SK-N-SH (cell line): ENCODE results near the gene MRPS22. TPM values are rescaled to one million over a fixed set of nuclear protein-coding genes. Genes with fewer than 3 reads are reported as not detected.

Experiments
- CTCF ChIA-PET: fragments of 300-600, 350-600 bp; formaldehyde crosslinking; extraction: SDS; loops from one replicate; lab custom pipeline; 2021; lab: Yijun Ruan, JAX
- POLR2A ChIA-PET: fragments of 350-600 bp; sonication (Branson Sonifier 250); formaldehyde crosslinking; extraction: SDS; loops from one replicate; lab custom pipeline; 2020; ENCODE audit warnings: antibody characterized with exemption, inconsistent platforms; lab: Yijun Ruan, JAX
- DNase-seq: peaks from one replicate; pipeline ENCODE4 v3.0.0; 2012
- H2AFZ ChIP-seq: fragments of 200-600 bp; sonication (generic); 2 replicates; pipeline ENCODE4 v1.8.1; 2016; ENCODE audit warnings: antibody characterized with exemption, mild to moderate bottlenecking, low read depth
- H3F3A ChIP-seq: fragments of 200-600 bp; sonication (generic); replicated peaks from 2 replicates; pipeline ENCODE3; 2016; ENCODE audit warnings: antibody characterized with exemption, mild to moderate bottlenecking; ENCODE audit not compliant: insufficient read depth
- H3K27ac ChIP-seq, 2 experiments: fragments of 200-500 bp in 1 of 2; fragments of 200-600 bp in 1 of 2; sonication (Bioruptor generic) in 1 of 2; sonication (generic), shearing (Covaris generic) in 1 of 2; 2 replicates each; pipeline versions ENCODE4 v1.5.1 to v1.6.1; 2014 to 2016; ENCODE audit warnings: low read depth in 2 of 2, inconsistent platforms in 1 of 2, low read length in 1 of 2, mild to moderate bottlenecking in 1 of 2, mixed read lengths in 1 of 2
- H3K27me3 ChIP-seq: fragments of 200-600 bp; sonication (generic), shearing (Covaris generic); 2 replicates; pipeline ENCODE4 v1.6.1; 2016; ENCODE audit warnings: mixed run types; ENCODE audit not compliant: insufficient read depth
- H3K36me3 ChIP-seq, 2 experiments: fragments of 200-500 bp in 1 of 2; fragments of 200-600 bp in 1 of 2; sonication (Bioruptor generic) in 1 of 2; sonication (generic) in 1 of 2; replicated peaks in 1 of 2; 2 replicates each; pipeline versions ENCODE3 to v1.5.1; 2014 to 2016; ENCODE audit warnings: low read length in 1 of 2, mild to moderate bottlenecking in 1 of 2; ENCODE audit not compliant: insufficient read depth in 2 of 2, control insufficient read depth in 1 of 2
- H3K4me1 ChIP-seq, 2 experiments: fragments of 200-500 bp in 1 of 2; fragments of 200-600 bp in 1 of 2; sonication (Bioruptor generic) in 1 of 2; sonication (generic), shearing (Covaris generic) in 1 of 2; 2 replicates each; pipeline versions ENCODE4 v1.5.1 to v1.6.1; 2014 to 2016; ENCODE audit warnings: low read depth in 1 of 2, low read length in 1 of 2, mixed run types in 1 of 2; ENCODE audit not compliant: insufficient read depth in 2 of 2, control insufficient read depth in 1 of 2
- H3K4me2 ChIP-seq: fragments of 200-600 bp; sonication (generic), shearing (Covaris generic); 2 replicates; pipeline ENCODE4 v1.6.1; 2017; ENCODE audit warnings: mixed run types
- H3K4me3 ChIP-seq, 2 experiments: fragments of 200-500 bp in 1 of 2; fragments of 200-600 bp in 1 of 2; sonication (Bioruptor generic) in 1 of 2; sonication (generic), shearing (Covaris generic) in 1 of 2; 2 replicates each; pipeline versions ENCODE4 v1.5.1 to v1.8.1; 2014 to 2016; ENCODE audit warnings: low read depth in 2 of 2, inconsistent platforms in 1 of 2, low read length in 1 of 2, mild to moderate bottlenecking in 1 of 2, mixed read lengths in 1 of 2, moderate library complexity in 1 of 2
- H3K79me2 ChIP-seq: fragments of 200-600 bp; sonication (generic); 2 replicates; pipeline ENCODE4 v1.8.1; 2017; ENCODE audit warnings: mild to moderate bottlenecking; ENCODE audit not compliant: insufficient read depth
- H3K9ac ChIP-seq: fragments of 200-600 bp; sonication (generic); 2 replicates; pipeline ENCODE4 v1.6.1; 2017; ENCODE audit warnings: mixed run types
- H3K9me2 ChIP-seq: fragments of 200-600 bp; sonication (generic); 2 replicates; pipeline ENCODE4 v1.6.1; 2017; ENCODE audit warnings: mixed run types
- H3K9me3 ChIP-seq: fragments of 200-600 bp; sonication (generic); 2 replicates; pipeline ENCODE4 v1.6.1; 2017; ENCODE audit warnings: mixed run types, mild to moderate bottlenecking, moderate library complexity
- H4K20me1 ChIP-seq: fragments of 200-600 bp; sonication (generic); 2 replicates; pipeline ENCODE4 v1.6.1; 2017; ENCODE audit warnings: mild to moderate bottlenecking, mixed run types; ENCODE audit not compliant: insufficient read depth
- ELF1 ChIP-seq: IDR thresholded peaks from 2 replicates; pipeline ENCODE4 v1.4.0; 2012
- EZH2phosphoT487 ChIP-seq: fragments of 200-600 bp; sonication (generic); IDR thresholded peaks from 2 replicates; pipeline ENCODE4 v1.6.1; 2017; ENCODE audit warnings: low read depth, mixed run types, mild to moderate bottlenecking, antibody characterized with exemption, moderate library complexity, borderline replicate concordance
- FOSL2 ChIP-seq: IDR thresholded peaks from 2 replicates; pipeline ENCODE4 v1.4.0; 2012; ENCODE audit warnings: low read depth, mild to moderate bottlenecking, moderate library complexity, borderline replicate concordance
- GABPA ChIP-seq: IDR thresholded peaks from 2 replicates; pipeline ENCODE4 v1.4.0; 2012; ENCODE audit warnings: low read depth, mild to moderate bottlenecking
- GATA2 ChIP-seq: sonication (generic); formaldehyde crosslinking; IDR thresholded peaks from 2 replicates; pipeline ENCODE4 v1.5.0; 2020; ENCODE audit warnings: mild to moderate bottlenecking, missing genetic modification reagents
- JUND ChIP-seq: IDR thresholded peaks from 2 replicates; pipeline ENCODE4 v1.4.0; 2012
- MEF2A ChIP-seq: IDR thresholded peaks from 2 replicates; pipeline ENCODE4 v1.4.0; 2012; ENCODE audit warnings: low read depth, borderline replicate concordance
- NRF1 ChIP-seq: IDR thresholded peaks from 2 replicates; pipeline ENCODE4 v1.6.1; 2012; ENCODE audit warnings: low read depth, mild to moderate bottlenecking, low read length
- POLR2AphosphoS5 ChIP-seq: IDR thresholded peaks from 2 replicates; pipeline ENCODE4 v1.6.1; 2012; ENCODE audit warnings: low read depth, low read length
- RAD21 ChIP-seq: IDR thresholded peaks from 2 replicates; pipeline ENCODE4 v1.6.1; 2012; ENCODE audit warnings: mild to moderate bottlenecking, low read length
- SIN3A ChIP-seq: IDR thresholded peaks from 2 replicates; pipeline ENCODE4 v1.6.1; 2012; ENCODE audit warnings: low read depth, mild to moderate bottlenecking, low read length, moderate library complexity, borderline replicate concordance
- TCF12 ChIP-seq: IDR thresholded peaks from 2 replicates; pipeline ENCODE4 v1.4.0; 2012
- YY1 ChIP-seq: IDR thresholded peaks from 2 replicates; pipeline ENCODE4 v1.4.0; 2012; ENCODE audit warnings: low read depth, mild to moderate bottlenecking
- WGBS: methylation state at CpG from one replicate; pipeline ENCODE4 v1.1.6; 2017; ENCODE audit warnings: low lambda C conversion rate; 5-methylcytosine and 5-hydroxymethylcytosine counted together
- polyA plus RNA-seq, 3 experiments: library from polyadenylated mRNA; depleted of rRNA; stranded (reverse); fragments of >200 nt; gene quantifications; 2 replicates each; pipeline ENCODE4 v1.2.3, GENCODE V29; 2012
- TF ChIP-seq, protein P1 (sequence below): IDR thresholded peaks from 2 replicates; pipeline ENCODE4 v1.6.1; 2012; ENCODE audit warnings: mild to moderate bottlenecking, low read depth, low read length, moderate library complexity
- TF ChIP-seq, protein P2 (sequence below): IDR thresholded peaks from 2 replicates; pipeline ENCODE4 v1.4.0; 2012; ENCODE audit warnings: low read depth, borderline replicate concordance
- TF ChIP-seq, protein P3 (sequence below): IDR thresholded peaks from 2 replicates; pipeline ENCODE4 v1.4.0; 2012; ENCODE audit warnings: low read depth

The MRPS22 gene
- polyA plus RNA-seq, 1 of the 3 experiments (the other 2 are of a cell fraction): 50.6 TPM

DNA sequence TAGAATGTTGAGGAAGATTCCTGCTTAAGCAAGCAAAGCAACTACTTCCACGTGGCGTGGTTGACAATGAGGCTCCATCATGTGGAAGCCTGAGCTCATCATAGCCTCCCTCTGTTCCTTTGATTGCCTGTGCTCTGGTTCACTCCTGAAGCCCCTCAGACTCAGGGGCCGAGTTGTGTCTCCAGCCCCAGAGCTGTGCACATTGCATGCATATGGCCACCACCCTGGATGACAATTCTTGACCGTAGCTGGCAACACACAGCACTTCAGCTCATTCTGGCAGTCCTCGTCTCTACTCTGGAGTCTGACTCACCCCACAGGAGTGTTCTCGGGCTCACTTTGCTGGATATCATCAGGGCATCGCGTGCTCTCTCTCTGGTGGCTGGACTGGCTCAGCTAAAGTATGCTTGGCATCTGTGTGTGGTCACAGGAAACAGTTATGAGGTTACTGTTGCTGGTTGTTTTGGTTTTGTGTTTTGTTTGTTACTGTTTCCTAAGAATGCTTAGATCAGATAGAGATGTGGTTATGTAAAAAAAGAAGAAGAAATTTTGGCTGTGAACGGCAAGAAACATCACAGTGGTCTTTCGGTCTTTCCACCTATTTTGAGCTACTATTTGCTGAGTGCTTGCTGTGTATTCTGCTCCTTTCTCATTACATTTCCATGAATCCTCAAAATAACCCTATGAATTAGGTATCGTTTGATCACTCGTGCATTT lies 41.6 kb upstream of the MRPS22 start (continued):
- TF ChIP-seq, protein P1, sequence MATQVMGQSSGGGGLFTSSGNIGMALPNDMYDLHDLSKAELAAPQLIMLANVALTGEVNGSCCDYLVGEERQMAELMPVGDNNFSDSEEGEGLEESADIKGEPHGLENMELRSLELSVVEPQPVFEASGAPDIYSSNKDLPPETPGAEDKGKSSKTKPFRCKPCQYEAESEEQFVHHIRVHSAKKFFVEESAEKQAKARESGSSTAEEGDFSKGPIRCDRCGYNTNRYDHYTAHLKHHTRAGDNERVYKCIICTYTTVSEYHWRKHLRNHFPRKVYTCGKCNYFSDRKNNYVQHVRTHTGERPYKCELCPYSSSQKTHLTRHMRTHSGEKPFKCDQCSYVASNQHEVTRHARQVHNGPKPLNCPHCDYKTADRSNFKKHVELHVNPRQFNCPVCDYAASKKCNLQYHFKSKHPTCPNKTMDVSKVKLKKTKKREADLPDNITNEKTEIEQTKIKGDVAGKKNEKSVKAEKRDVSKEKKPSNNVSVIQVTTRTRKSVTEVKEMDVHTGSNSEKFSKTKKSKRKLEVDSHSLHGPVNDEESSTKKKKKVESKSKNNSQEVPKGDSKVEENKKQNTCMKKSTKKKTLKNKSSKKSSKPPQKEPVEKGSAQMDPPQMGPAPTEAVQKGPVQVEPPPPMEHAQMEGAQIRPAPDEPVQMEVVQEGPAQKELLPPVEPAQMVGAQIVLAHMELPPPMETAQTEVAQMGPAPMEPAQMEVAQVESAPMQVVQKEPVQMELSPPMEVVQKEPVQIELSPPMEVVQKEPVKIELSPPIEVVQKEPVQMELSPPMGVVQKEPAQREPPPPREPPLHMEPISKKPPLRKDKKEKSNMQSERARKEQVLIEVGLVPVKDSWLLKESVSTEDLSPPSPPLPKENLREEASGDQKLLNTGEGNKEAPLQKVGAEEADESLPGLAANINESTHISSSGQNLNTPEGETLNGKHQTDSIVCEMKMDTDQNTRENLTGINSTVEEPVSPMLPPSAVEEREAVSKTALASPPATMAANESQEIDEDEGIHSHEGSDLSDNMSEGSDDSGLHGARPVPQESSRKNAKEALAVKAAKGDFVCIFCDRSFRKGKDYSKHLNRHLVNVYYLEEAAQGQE: no peak
- peak; percentile 91 for TF ChIP-seq FOSL2
- TF ChIP-seq, protein P2, sequence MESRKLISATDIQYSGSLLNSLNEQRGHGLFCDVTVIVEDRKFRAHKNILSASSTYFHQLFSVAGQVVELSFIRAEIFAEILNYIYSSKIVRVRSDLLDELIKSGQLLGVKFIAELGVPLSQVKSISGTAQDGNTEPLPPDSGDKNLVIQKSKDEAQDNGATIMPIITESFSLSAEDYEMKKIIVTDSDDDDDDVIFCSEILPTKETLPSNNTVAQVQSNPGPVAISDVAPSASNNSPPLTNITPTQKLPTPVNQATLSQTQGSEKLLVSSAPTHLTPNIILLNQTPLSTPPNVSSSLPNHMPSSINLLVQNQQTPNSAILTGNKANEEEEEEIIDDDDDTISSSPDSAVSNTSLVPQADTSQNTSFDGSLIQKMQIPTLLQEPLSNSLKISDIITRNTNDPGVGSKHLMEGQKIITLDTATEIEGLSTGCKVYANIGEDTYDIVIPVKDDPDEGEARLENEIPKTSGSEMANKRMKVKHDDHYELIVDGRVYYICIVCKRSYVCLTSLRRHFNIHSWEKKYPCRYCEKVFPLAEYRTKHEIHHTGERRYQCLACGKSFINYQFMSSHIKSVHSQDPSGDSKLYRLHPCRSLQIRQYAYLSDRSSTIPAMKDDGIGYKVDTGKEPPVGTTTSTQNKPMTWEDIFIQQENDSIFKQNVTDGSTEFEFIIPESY: peak; percentile 84
- peak; percentile 32; the same call in 1 of the 2 replicates for TF ChIP-seq MEF2A
- 0 out of 2 replicates have a peak, but pooled peaks have one; percentile 21 for TF ChIP-seq GABPA
- TF ChIP-seq ELF1: no peak
- no peak for TF ChIP-seq NRF1

DNA sequence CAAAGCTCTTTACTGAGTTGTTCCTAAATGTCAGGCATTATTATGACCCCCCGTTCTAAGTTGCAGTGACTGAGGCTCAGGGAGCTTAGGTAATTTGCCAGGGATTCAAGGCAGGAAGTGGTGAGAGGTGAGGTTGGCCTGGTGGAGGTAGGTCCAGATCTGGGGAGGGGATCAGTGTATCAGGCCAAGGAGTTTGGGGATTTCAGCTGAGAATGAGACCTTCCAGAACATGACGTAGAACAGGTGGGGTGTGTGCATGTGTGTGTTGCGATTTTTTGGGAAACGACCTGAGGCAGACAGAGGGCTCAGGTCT lies 41.1 kb upstream of the MRPS22 start:
- POLR2A ChIA-PET: no interaction called here

More for the DNA sequence above, 41.1 kb upstream of the MRPS22 start:
- TF ChIP-seq GATA2 (CRISPR knock-in tag) (no peak), EZH2phosphoT487 (no peak), GABPA (no peak), YY1 (no peak), NRF1 (no peak), MEF2A (no peak), RAD21 (no peak), JUND (no peak), POLR2AphosphoS5 (no peak), TCF12 (no peak), SIN3A (no peak)
- TF ChIP-seq, protein P3, sequence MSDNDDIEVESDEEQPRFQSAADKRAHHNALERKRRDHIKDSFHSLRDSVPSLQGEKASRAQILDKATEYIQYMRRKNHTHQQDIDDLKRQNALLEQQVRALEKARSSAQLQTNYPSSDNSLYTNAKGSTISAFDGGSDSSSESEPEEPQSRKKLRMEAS: no peak
- no peaks in the 10 kb centered on the region for H3K9me3 ChIP-seq
- 79% methylated on average over 4 of the region's 4 CpGs for WGBS
- H2AFZ ChIP-seq: no peak overlapping the region
- peaks cover 12% of the 10 kb centered on the region for H3F3A ChIP-seq
- H3K4me3 ChIP-seq: no peak overlapping the region
- H4K20me1 ChIP-seq: no peaks in the 10 kb centered on the region
- CTCF ChIA-PET: interaction anchor here (1.2 to 3.2 kb wide), 4 partner anchors 15 to 191 kb away, joined by 7 to 17 read pairs (median 14); no protein-coding TSS in a partner anchor
- peak overlapping the region; percentile 50 to 87; a peak in 3 of 4 replicates for H3K27ac ChIP-seq
- peak overlapping the region; percentile 65 for H3K4me2 ChIP-seq
- H3K9ac ChIP-seq: peak overlapping the region; percentile 54; the same call in 1 of the 2 replicates
- H3K4me1 ChIP-seq: peaks cover 5 to 33% of the 10 kb centered on the region in 2 experiments; a peak in 3 of 4 replicates
- H3K27me3 ChIP-seq: no peaks in the 10 kb centered on the region
- H3K79me2 ChIP-seq: no peaks in the 10 kb centered on the region
- H3K36me3 ChIP-seq: no peaks in the 10 kb centered on the region
- DNase-seq: no peak
- H3K9me2 ChIP-seq: no peaks in the 10 kb centered on the region
